HG02852 (cell line): Measurements from ENCODE around the gene ZSWIM4.
"Not testable (repeated sequence)": the region's sequence is repeated elsewhere in the genome, so short reads cannot be mapped to it uniquely, and the experiment has no call there.

Source experiments
- ATAC-seq: cut with Tn5 transposase; IDR thresholded peaks from one replicate; pipeline ENCODE4 v1.9.1; 2021; ENCODE audit warnings: mild to moderate bottlenecking, moderate library complexity; ENCODE audit not compliant: unreplicated experiment

The ZSWIM4 gene

GRCh38 chr19:13794757-13795589 lies at the start of gene ZSWIM4:
TSS of gene ZSWIM4 (plus strand) at chr19:13795443. CDS start at chr19:13795649, 206 bp downstream.
- ATAC-seq, result peak; percentile 95

GRCh38 chr19:13747098-13747453 lies 48.2 kb upstream of the ZSWIM4 start:
- ATAC-seq, result no peak

GRCh38 chr19:13748169-13748828 lies 46.9 kb upstream of the ZSWIM4 start:
- no peak for ATAC-seq

GRCh38 chr19:13751436-13751835 lies 43.8 kb upstream of the ZSWIM4 start:
- no peak for ATAC-seq

GRCh38 chr19:13753622-13754021 lies 41.6 kb upstream of the ZSWIM4 start:
- not testable (repeated sequence) for ATAC-seq

- ATAC-seq, result no peak
Observed at GRCh38 chr19:13756210-13756609, 39.0 kb upstream of the ZSWIM4 start.

GRCh38 chr19:13757805-13758772 lies 37.2 kb upstream of the ZSWIM4 start:
- no peak for ATAC-seq

GRCh38 chr19:13758795-13759194 lies 36.4 kb upstream of the ZSWIM4 start:
- no peak for ATAC-seq

GRCh38 chr19:13761423-13761822 lies 33.8 kb upstream of the ZSWIM4 start:
- no peak for ATAC-seq

- no peak for ATAC-seq
Observed at GRCh38 chr19:13762635-13763235, 32.5 kb upstream of the ZSWIM4 start.

GRCh38 chr19:13763265-13763664 lies 32.0 kb upstream of the ZSWIM4 start:
- ATAC-seq, result no peak

- ATAC-seq, result no peak
Observed at GRCh38 chr19:13764101-13764807, 31.0 kb upstream of the ZSWIM4 start, which contains the start of gene MRI1. TSS of gene MRI1 (plus strand) at chr19:13764522. CDS start at chr19:13764589, 67 bp downstream.

- ATAC-seq, result no peak
Observed at GRCh38 chr19:13764821-13765394, 30.3 kb upstream of the ZSWIM4 start.

GRCh38 chr19:13765395-13766094 lies 29.7 kb upstream of the ZSWIM4 start:
- ATAC-seq, result no peak

GRCh38 chr19:13766095-13766481 lies 29.2 kb upstream of the ZSWIM4 start:
- no peak for ATAC-seq

- no peak for ATAC-seq
Observed at GRCh38 chr19:13768510-13768909, 26.7 kb upstream of the ZSWIM4 start.

GRCh38 chr19:13770013-13770635 lies 25.1 kb upstream of the ZSWIM4 start:
- ATAC-seq, result no peak
